HG03135 (cell line): ENCODE results near the gene CCER1.

Source experiments
- ATAC-seq: cut with Tn5 transposase; IDR thresholded peaks from one replicate; pipeline ENCODE4 v1.9.1; 2021; ENCODE audit warnings: mild to moderate bottlenecking, moderate library complexity; ENCODE audit not compliant: unreplicated experiment

CCER1 gene

DNA sequence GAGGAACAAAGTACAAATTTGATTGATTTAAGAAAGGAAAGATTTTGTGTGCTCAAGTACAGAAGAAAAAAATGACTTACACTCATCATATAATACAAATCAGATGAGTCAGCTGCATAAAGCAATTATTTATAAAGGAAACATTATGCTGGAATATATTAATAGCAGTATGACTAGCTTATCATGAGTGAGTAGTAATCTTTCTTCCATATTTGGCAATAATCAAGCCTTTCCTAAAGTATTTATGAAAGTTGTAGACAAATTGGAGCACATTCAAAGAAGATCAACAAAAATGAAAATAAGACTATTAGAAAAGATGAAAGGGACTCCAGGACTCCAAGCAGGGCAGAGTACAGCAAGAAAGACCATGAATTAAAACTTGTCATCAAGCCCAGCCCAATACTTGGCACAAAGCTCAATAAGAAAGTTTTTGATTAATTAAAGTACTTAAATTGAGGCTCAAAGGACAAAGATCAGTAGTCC is 32.8 kb downstream of the CCER1 start:
- no peak for ATAC-seq

GRCh38 chr12:90921536-90921935 is 33.4 kb downstream of the CCER1 start:
- ATAC-seq: no peak

DNA sequence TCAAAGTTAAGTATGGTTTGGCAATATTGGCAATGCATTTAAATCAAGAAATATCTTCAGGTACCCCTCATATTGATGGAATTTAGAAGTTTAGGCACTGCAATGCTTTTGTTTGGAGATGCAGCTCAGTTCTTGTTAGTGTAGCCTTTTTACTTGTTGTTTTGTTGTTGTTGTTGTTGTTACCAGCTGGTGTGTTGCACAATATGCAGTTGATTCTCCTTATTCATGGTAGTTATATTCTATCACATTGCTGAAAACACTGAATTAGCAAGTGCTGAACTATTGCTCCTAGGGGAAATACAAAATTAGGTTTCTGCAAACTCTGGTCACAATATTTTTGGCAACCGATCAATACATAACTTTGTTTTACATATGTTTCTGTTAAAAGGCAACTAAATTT is 34.8 kb downstream of the CCER1 start:
- no peak for ATAC-seq

GRCh38 chr12:90917431-90917830 is 37.5 kb downstream of the CCER1 start:
- ATAC-seq: no peak

GRCh38 chr12:90916516-90916915 is 38.5 kb downstream of the CCER1 start:
- no peak for ATAC-seq

GRCh38 chr12:90915353-90915752 is 39.6 kb downstream of the CCER1 start:
- ATAC-seq: no peak

DNA sequence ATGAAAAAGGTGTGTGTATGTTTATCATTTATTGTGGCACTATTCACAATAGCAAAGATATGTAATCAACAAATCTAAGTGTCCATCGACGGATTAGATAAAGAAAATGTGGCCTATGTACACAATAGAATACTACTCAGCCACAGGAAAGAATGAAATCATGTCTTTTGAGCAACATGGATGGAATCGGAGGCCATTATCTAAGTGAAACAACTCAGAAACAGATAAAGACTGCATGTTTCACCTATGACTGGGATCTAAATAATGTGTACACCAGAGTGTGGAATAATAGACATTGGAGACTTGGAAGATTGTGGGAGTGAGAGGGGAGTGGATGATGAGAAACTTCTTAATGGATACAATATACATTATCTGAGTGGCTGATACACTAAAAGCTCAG is 44.0 kb downstream of the CCER1 start:
- ATAC-seq: no peak

DNA sequence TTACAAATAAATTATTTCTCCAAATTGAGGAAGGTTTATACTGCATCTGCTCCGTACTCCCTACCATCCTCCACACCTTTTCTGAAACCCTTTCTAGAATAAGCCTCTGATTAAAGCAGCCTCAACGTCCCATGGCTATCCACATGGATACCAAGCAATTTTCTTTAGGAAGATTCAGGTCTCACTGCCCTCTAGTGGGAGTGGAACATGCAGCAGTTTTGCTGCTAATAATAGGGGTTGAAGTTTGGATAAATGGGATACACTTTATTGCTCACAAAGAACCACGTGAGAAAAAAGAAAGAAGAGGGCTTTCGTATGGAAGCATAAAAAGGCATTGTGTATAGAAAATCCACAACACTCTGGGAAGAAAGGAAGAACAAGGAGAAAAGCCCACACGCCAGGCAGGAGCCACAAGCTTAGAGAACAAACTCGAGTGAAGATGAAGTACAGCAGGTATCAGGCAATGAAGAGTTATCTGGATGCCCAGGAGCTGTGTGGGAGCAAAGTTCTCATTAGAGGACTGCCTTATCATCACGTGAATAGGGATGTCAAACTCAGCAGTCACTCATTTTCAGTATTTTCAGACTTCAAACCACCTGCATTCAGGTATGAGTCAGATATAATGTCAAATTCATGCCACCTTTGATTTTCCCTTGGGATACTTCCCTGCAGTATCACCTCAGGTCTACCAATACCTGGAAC is 45.8 kb downstream of the CCER1 start:
- no peak for ATAC-seq

DNA sequence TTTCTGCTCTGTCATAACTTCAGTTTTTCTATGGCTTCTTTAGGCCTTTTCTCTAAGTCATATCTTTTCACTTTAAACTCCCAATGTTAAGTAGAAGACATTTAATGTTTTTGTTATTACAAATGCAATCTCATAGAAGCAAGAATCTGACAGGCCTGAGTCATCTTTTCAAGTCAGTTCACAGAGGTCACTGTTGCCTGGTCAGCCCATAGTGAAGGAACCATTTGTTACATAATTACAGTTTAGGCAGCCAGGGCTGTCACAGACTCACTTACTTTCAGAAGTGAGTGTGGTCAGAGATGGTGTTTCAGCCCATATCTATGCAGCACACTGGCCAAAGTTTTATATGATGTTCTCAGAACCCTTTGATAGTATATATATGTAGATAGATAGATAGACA is 46.5 kb downstream of the CCER1 start:
- ATAC-seq: no peak

DNA sequence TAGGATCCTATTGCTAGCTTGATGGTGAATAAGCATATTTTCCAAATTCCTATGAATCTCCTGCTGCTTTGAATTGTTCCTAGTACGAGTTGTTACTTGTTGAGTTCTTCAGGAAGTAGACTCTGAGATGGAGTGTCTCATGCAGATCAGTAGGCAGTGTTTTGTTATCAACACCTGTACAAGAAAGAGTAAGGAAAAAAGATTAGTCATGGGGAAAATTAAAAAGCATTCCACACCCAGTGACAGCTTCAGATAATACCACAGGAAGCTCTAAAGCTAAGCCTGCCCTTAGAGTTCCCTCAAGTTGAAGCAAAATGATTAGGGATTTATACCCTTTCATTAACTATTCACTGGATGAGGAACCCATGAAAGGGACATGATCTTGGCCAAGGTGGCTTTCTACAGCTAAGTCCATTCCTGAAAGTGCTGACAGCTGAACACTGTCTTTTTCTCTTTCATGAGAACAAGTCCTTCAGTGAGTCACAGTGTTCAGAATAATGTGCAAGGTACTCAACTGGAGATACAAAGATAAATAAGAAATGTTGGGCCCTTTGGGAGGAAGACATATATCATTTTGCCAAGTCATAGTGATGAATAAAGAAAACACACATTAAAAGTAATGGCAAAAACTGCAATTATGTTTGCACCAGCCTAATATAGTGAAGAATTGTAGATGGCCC is 49.1 kb downstream of the CCER1 start:
- ATAC-seq: no peak

DNA sequence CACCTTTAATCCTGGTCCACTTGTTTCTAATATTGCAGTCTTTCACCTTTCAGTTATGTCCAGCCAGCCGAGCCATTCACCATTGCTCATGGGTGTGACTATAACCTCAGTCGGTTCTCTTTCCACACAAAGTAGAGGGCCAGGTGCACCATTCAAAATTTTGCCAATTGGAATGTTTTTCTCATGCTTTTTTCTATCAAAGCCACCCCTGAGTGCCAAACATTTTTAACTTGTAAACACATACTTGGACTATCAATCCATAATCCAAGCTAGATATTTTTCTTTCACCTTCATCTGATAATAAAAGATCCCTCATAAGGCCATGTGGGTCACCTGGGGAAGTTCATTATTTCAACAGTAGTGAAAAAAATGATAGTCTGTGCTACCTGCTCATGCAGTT is 52.4 kb downstream of the CCER1 start:
- ATAC-seq: no peak
